ENCODE data around the gene AIFM3.

AIFM3 gene

GRCh38 chr22:20957102-20957682 lies 9.9 kb upstream of the AIFM3 start:
- H3K9me3 ChIP-seq (replicated peaks; ENCODE audit: insufficient read depth, low read length) = no peaks in the 10 kb centered on the region
- no peaks in the 10 kb centered on the region; the same call in 1 of the 2 replicates for H3F3A ChIP-seq (ENCODE audit: insufficient read depth, low read length)
- no peaks in the 10 kb centered on the region for H3K4me1 ChIP-seq (ENCODE audit: low read length)
- no peak overlapping the region for H3K27ac ChIP-seq (ENCODE audit: low read length)
- no peaks in the 10 kb centered on the region for H4K20me1 ChIP-seq (ENCODE audit: insufficient read depth, low read length)
- no peak overlapping the region for H3K9ac ChIP-seq (ENCODE audit: low read length)
- DNase-seq = no peak
- no peak for TF ChIP-seq EZH2phosphoT487 (IDR thresholded peaks at IDR 0.05; ENCODE audit: low read length)
- TF ChIP-seq CTCF (IDR thresholded peaks at IDR 0.05; ENCODE audit: low read length) = no peak
- TF ChIP-seq EZH2 (optimal IDR thresholded peaks at IDR 0.05; ENCODE audit: low read depth, low read length) = no peak
- H3K27me3 ChIP-seq (replicated peaks; ENCODE audit: insufficient read depth, low read length) = no peaks in the 10 kb centered on the region
- H3K4me3 ChIP-seq (ENCODE audit: low read length) = no peak overlapping the region
- H3K36me3 ChIP-seq (replicated peaks; ENCODE audit: insufficient read depth, low read length) = no peaks in the 10 kb centered on the region; the same call in 1 of the 2 replicates
- H3K4me2 ChIP-seq (ENCODE audit: low read depth, low read length) = no peak overlapping the region
- H3K9me2 ChIP-seq (replicated peaks; ENCODE audit: insufficient read depth, low read length) = no peaks in the 10 kb centered on the region
- H3K79me2 ChIP-seq (ENCODE audit: low read length) = peaks cover 14% of the 10 kb centered on the region
- no peak overlapping the region for H2AFZ ChIP-seq (ENCODE audit: low read length)

- TF ChIP-seq EZH2phosphoT487 (IDR thresholded peaks at IDR 0.05; ENCODE audit: low read length) = no peak
- TF ChIP-seq CTCF (IDR thresholded peaks at IDR 0.05; ENCODE audit: low read length) = no peak
- TF ChIP-seq EZH2 (optimal IDR thresholded peaks at IDR 0.05; ENCODE audit: low read depth, low read length) = no peak
- Histone ChIP-seq H3K4me3 (ENCODE audit: low read length) (no peak overlapping the region), H3K79me2 (ENCODE audit: low read length) (peaks cover 7% of the 10 kb centered on the region; the same call in 1 of the 2 replicates), H2AFZ (ENCODE audit: low read length) (no peak overlapping the region), H3K4me1 (ENCODE audit: low read length) (no peaks in the 10 kb centered on the region), H3K27me3 (replicated peaks; ENCODE audit: insufficient read depth, low read length) (no peaks in the 10 kb centered on the region), H3K27ac (ENCODE audit: low read length) (no peak overlapping the region), H3K9me3 (replicated peaks; ENCODE audit: insufficient read depth, low read length) (no peaks in the 10 kb centered on the region), H3K4me2 (ENCODE audit: low read depth, low read length) (no peak overlapping the region), H4K20me1 (ENCODE audit: insufficient read depth, low read length) (no peaks in the 10 kb centered on the region), H3K9me2 (replicated peaks; ENCODE audit: insufficient read depth, low read length) (no peaks in the 10 kb centered on the region), H3F3A (ENCODE audit: insufficient read depth, low read length) (no peaks in the 10 kb centered on the region; the same call in 1 of the 2 replicates), H3K36me3 (replicated peaks; ENCODE audit: insufficient read depth, low read length) (no peaks in the 10 kb centered on the region; the same call in 1 of the 2 replicates), H3K9ac (ENCODE audit: low read length) (no peak overlapping the region)
- no peak for DNase-seq
Observed at GRCh38 chr22:20957683-20958431, 9.2 kb upstream of the AIFM3 start.

GRCh38 chr22:20959578-20960461 lies 7.2 kb upstream of the AIFM3 start:
- Histone ChIP-seq H3K79me2 (ENCODE audit: low read length) (no peaks in the 10 kb centered on the region), H3K9me3 (replicated peaks; ENCODE audit: insufficient read depth, low read length) (no peaks in the 10 kb centered on the region), H3K4me2 (ENCODE audit: low read depth, low read length) (no peak overlapping the region), H4K20me1 (ENCODE audit: insufficient read depth, low read length) (no peaks in the 10 kb centered on the region), H3F3A (ENCODE audit: insufficient read depth, low read length) (no peaks in the 10 kb centered on the region; the same call in 1 of the 2 replicates), H3K9ac (ENCODE audit: low read length) (no peak overlapping the region), H3K36me3 (replicated peaks; ENCODE audit: insufficient read depth, low read length) (no peaks in the 10 kb centered on the region), H3K9me2 (replicated peaks; ENCODE audit: insufficient read depth, low read length) (no peaks in the 10 kb centered on the region), H3K4me3 (ENCODE audit: low read length) (no peak overlapping the region), H2AFZ (ENCODE audit: low read length) (no peak overlapping the region), H3K4me1 (ENCODE audit: low read length) (no peaks in the 10 kb centered on the region), H3K27ac (ENCODE audit: low read length) (no peak overlapping the region), H3K27me3 (replicated peaks; ENCODE audit: insufficient read depth, low read length) (peaks cover 7% of the 10 kb centered on the region; the same call in 1 of the 2 replicates)
- DNase-seq = no peak
- TF ChIP-seq CTCF (IDR thresholded peaks at IDR 0.05; ENCODE audit: low read length) (no peak), EZH2phosphoT487 (IDR thresholded peaks at IDR 0.05; ENCODE audit: low read length) (no peak), EZH2 (optimal IDR thresholded peaks at IDR 0.05; ENCODE audit: low read depth, low read length) (no peak)

Data from MM.1S (cell line).